GM12864 (cell line): ENCODE results near the gene GPR4.
A peak's percentile ranks its signal among the peaks of the same experiment; 100 is the strongest.

Source experiments
- DNase-seq: peaks from one replicate; pipeline ENCODE4 v3.0.0-alpha.2; 2011; ENCODE audit warnings: low read depth
- H3K4me3 ChIP-seq: 2 replicates; pipeline ENCODE4 v1.5.1; 2011; ENCODE audit warnings: mild to moderate bottlenecking, low read depth, low read length, control low read depth
- CTCF ChIP-seq: IDR thresholded peaks from 2 replicates; pipeline ENCODE4 v1.5.1; 2011; ENCODE audit warnings: low read depth, mild to moderate bottlenecking, moderate library complexity, low read length, control low read depth, inconsistent platforms; ENCODE audit errors: missing control alignments

The GPR4 gene

DNA sequence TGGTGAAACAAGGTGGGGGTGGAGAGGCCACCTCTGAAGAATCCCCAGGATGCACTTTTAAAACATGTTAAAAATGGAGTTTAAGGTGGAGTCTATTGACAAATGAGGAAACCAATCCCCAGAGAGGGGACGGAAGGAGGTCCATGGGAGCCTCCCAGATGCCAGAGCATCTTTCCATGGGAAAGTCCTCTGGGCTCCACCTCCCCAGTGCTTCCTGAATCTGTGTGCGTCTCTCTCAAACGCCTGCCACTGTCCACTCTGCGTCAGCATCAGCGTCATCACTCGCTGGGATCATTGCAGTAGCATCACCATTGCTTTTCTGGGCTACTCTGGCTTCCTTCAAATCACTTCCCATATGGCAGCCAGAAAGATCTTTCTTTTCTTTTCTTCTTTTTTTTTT lies 6.2 kb downstream of the GPR4 start:
- TF ChIP-seq CTCF: no peak
- no peak for DNase-seq
- no peak overlapping the region for H3K4me3 ChIP-seq

DNA sequence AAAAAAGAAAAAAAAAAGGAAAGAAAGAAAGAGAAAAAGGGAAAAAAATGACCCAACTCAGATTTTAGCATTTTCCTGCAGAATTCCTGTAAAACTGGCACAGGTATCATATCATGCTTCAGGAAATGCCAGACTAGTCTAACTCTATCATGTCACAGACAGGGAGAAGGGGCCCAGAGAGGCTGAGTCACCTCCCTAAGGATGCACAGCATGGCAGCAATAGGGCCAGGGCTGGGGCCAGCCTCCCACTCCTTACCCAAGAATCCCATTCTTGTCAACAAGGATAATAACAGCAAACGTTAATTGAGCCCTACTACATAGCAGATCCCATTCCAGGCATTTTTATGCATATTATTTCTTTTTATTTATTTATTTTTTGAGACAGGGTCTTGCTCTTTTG lies 8.5 kb downstream of the GPR4 start:
- no peak for DNase-seq
- H3K4me3 ChIP-seq: no peak overlapping the region
- no peak for TF ChIP-seq CTCF

DNA sequence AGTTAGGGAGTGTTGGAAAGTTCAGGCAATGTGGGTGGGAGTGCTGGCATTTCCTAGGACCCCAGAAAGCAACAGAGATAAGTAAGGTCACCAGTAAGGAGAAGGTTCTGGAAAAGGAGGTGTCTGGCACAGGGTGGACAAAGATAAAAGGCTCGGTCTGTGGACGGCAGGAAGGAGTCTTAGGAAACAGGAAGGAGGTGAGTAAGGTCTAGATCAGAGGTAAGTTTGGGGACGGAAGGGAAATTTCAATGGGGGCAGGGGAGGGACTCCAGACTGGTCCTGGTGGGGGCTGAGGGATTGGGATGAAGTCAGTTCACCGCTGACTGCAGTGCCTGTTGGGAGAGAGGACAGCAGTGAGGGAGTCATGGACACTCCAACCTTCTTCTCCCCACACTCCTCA lies 9.6 kb downstream of the GPR4 start:
- TF ChIP-seq CTCF: no peak
- H3K4me3 ChIP-seq: no peak overlapping the region
- DNase-seq: no peak

- no peak for TF ChIP-seq CTCF
- DNase-seq: no peak
- H3K4me3 ChIP-seq: no peak overlapping the region
Observed at GRCh38 chr19:45591638-45592005, 10.4 kb downstream of the GPR4 start.

GRCh38 chr19:45591004-45591637 lies 10.9 kb downstream of the GPR4 start:
- no peak overlapping the region for H3K4me3 ChIP-seq
- no peak for DNase-seq
- peak; percentile 52 for TF ChIP-seq CTCF

GRCh38 chr19:45590300-45591003 lies 11.6 kb downstream of the GPR4 start:
- no peak for DNase-seq
- H3K4me3 ChIP-seq: no peak overlapping the region
- no peak for TF ChIP-seq CTCF

DNA sequence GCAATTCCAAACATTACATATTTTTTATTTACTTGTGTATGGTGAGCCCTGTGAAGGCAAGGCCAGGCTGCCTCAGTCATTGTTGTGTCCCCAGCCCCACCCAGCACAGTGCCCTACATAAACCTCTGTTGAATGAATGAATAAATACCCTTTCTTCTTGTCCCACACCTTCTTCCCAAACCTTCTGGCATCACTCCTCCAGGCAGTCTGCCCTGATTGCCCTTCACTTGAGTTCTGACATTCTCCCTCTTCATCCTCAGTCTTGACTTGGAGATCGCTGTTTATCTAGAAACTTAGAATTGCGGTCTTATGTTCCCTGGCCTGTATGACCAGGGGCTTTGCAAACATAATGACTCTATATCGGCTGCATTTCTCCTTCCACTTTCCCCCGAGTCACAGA lies 12.2 kb downstream of the GPR4 start:
- no peak overlapping the region for H3K4me3 ChIP-seq
- no peak for TF ChIP-seq CTCF
- no peak for DNase-seq
